ENCODE measurements around the gene MDP1. TPM values are rescaled to one million over a fixed set of nuclear protein-coding genes. Genes with fewer than 3 reads are reported as not detected.
A peak's percentile ranks its signal among the peaks of the same experiment; 100 is the strongest.

MDP1 gene
- total RNA-seq, 1 experiment from 2014 or later, result 18.8 TPM

DNA sequence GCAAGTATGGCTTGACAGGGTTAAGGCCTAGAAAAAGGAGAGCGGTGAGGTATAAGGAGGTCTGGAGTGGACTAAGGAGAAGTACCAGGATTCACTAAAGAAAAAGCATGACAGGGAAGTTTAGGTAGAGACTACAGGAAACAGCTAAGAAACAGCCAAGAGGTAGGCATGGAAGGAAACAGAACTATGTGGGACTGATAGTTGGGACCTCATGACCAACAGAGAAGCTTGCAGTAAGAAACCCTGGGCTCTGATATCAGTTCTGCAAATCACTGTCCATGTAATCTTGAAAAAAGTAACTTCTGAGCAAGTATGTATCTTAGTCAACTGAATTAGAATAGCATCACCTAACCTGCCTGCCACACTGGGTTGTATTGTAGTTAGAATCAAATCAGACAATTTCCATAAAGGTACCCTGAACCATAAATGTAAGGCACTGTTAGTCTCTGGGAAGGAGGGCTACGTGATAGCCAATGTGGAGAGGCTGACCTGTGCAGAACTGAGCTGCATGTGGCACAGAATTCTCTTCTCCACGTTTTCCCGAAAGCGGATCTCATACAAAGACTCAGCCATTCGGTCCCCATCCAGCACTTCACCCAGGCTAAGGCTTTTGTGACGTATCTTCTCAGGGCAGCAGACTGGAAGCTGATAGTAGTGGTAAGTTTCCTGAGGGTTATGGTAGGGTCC lies 21.5 kb downstream of the MDP1 start:
- TF ChIP-seq, protein P1, sequence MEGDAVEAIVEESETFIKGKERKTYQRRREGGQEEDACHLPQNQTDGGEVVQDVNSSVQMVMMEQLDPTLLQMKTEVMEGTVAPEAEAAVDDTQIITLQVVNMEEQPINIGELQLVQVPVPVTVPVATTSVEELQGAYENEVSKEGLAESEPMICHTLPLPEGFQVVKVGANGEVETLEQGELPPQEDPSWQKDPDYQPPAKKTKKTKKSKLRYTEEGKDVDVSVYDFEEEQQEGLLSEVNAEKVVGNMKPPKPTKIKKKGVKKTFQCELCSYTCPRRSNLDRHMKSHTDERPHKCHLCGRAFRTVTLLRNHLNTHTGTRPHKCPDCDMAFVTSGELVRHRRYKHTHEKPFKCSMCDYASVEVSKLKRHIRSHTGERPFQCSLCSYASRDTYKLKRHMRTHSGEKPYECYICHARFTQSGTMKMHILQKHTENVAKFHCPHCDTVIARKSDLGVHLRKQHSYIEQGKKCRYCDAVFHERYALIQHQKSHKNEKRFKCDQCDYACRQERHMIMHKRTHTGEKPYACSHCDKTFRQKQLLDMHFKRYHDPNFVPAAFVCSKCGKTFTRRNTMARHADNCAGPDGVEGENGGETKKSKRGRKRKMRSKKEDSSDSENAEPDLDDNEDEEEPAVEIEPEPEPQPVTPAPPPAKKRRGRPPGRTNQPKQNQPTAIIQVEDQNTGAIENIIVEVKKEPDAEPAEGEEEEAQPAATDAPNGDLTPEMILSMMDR (conservative IDR thresholded peaks at IDR 0.05), result no peak
- peaks cover 26 to 31% of the 10 kb centered on the region in 2 experiments for H3K4me1 Mint-ChIP-seq
- H3K27me3 Mint-ChIP-seq (ENCODE audit: low read depth), result no peaks in the 10 kb centered on the region
- Histone ChIP-seq H2AK5ac (ENCODE audit: insufficient read length, low read length) (no peak overlapping the region), H3K23me2 (ENCODE audit: insufficient read length, low read depth, low read length, poor library complexity, severe bottlenecking) (peaks cover 8% of the 10 kb centered on the region), H3K4me2 (ENCODE audit: insufficient read depth, insufficient read length, low read length) (peak overlapping the region; percentile 71), H3K23ac (ENCODE audit: insufficient read length, low read depth, low read length) (no peak overlapping the region), H2BK12ac (ENCODE audit: insufficient read length, low read depth, low read length) (no peak overlapping the region), H3K56ac (ENCODE audit: insufficient read length, low read depth, low read length) (no peak overlapping the region), H2BK15ac (ENCODE audit: low read depth, low read length) (no peak overlapping the region; the same call in 1 of the 2 replicates), H3K14ac (ENCODE audit: insufficient read depth, low read length) (no peak overlapping the region), H2BK5ac (ENCODE audit: insufficient read length, low read length) (no peak overlapping the region), H3T11ph (ENCODE audit: low read length) (no peak overlapping the region), H3K4me1 (ENCODE audit: insufficient read depth, low read length) (no peaks in the 10 kb centered on the region), H3K9me3 (ENCODE audit: control insufficient read depth, low read depth, low read length) (no peaks in the 10 kb centered on the region), H3K27me3 (ENCODE audit: insufficient read depth, low read length) (no peaks in the 10 kb centered on the region), H3K4ac (ENCODE audit: low read depth, low read length) (no peak overlapping the region), H2BK120ac (ENCODE audit: low read depth, low read length, poor library complexity, severe bottlenecking) (no peak overlapping the region), H2AFZ (ENCODE audit: low read length) (no peak overlapping the region), H4K20me1 (ENCODE audit: control insufficient read depth, insufficient read depth, insufficient read length) (no peaks in the 10 kb centered on the region), H3K79me1 (ENCODE audit: insufficient read depth, low read depth, low read length, poor library complexity, severe bottlenecking) (no peaks in the 10 kb centered on the region), H4K5ac (ENCODE audit: insufficient read length, low read depth, low read length) (no peak overlapping the region), H3K79me2 (ENCODE audit: insufficient read depth, low read length) (no peaks in the 10 kb centered on the region), H3K18ac (ENCODE audit: insufficient read length, low read depth, low read length) (no peak overlapping the region), H4K8ac (replicated peaks; ENCODE audit: insufficient read length, low read depth, low read length) (no peak overlapping the region), H4K91ac (ENCODE audit: insufficient read length, low read depth, low read length) (no peak overlapping the region), H2BK20ac (ENCODE audit: low read depth, low read length, poor library complexity, severe bottlenecking) (no peak overlapping the region), H3K9ac (ENCODE audit: extremely low read depth, insufficient read length, low read length) (no peak overlapping the region), H3K27ac (ENCODE audit: insufficient read length, low read depth, low read length) (no peak overlapping the region)
- no CpG with 5 or more reads among the region's 7 CpGs for WGBS (ENCODE audit: extremely low coverage, insufficient read length, low lambda C conversion rate)
- no peak overlapping the region for H3K27ac Mint-ChIP-seq
- H3K4me3 Mint-ChIP-seq, result peak overlapping the region; percentile 92 to 98
- H3K36me3 Mint-ChIP-seq (ENCODE audit: insufficient read depth in 1 of 3, low read depth in 3 of 3), result peaks cover 13 to 47% (median 45%) of the 10 kb centered on the region in 3 experiments
- DNase-seq, result no peak
- no peaks in the 10 kb centered on the region for H3K9me3 Mint-ChIP-seq
